Bronchial epithelial cell (primary cell): ENCODE results near the gene ERBIN. TPM values are rescaled to one million over a fixed set of nuclear protein-coding genes. Genes with fewer than 3 reads are reported as not detected.
A peak's percentile ranks its signal among the peaks of the same experiment; 100 is the strongest.
"Not testable (repeated sequence)": the region's sequence is repeated elsewhere in the genome, so short reads cannot be mapped to it uniquely, and the experiment has no call there.

Source experiments
- DNase-seq: peaks from one replicate; pipeline ENCODE4 v3.0.0-alpha.2; 2010; ENCODE audit warnings: low read depth
- FAIRE-seq: peaks from 2 replicates; lab custom pipeline; 2011; peaks lifted over from hg19 to GRCh38; lab: Jason Lieb, UNC
- H3K27me3 ChIP-seq: 2 replicates; pipeline ENCODE4 v1.5.1; 2011; ENCODE audit warnings: low read length; ENCODE audit not compliant: control insufficient read depth, insufficient read depth
- H3K36me3 ChIP-seq: 2 replicates; pipeline ENCODE4 v1.5.1; 2011; ENCODE audit warnings: low read length; ENCODE audit not compliant: control insufficient read depth, insufficient read depth
- H3K4me3 ChIP-seq: 2 replicates; pipeline ENCODE4 v1.5.1; 2011; ENCODE audit warnings: mild to moderate bottlenecking, low read depth, low read length, control low read depth
- CTCF ChIP-seq: IDR thresholded peaks from 2 replicates; pipeline ENCODE4 v1.5.1; 2011; ENCODE audit warnings: mild to moderate bottlenecking, moderate library complexity, low read length, control low read depth, inconsistent platforms; ENCODE audit not compliant: insufficient read depth, severe bottlenecking
- total RNA-seq: library from RNA; depleted of rRNA; stranded (reverse); fragments of >200 nt; gene quantifications from 2 replicates; pipeline ENCODE4 v1.2.1, GENCODE V29; 2014

The ERBIN gene
- total RNA-seq, 1 donor from 2014 or later = 46.1 TPM

- no peaks in the 10 kb centered on the region for H3K27me3 ChIP-seq
- no peak for FAIRE-seq
- TF ChIP-seq CTCF = no peak
- H3K4me3 ChIP-seq = no peak overlapping the region
- no peak for DNase-seq
- no peaks in the 10 kb centered on the region for H3K36me3 ChIP-seq
These were observed 27.8 kb downstream of the ERBIN start for GRCh38 chr5:65954200-65954599.

- TF ChIP-seq CTCF = no peak
- Histone ChIP-seq H3K4me3 (no peak overlapping the region), H3K27me3 (no peaks in the 10 kb centered on the region), H3K36me3 (no peaks in the 10 kb centered on the region)
- peak; percentile 6 for DNase-seq
- FAIRE-seq = no peak
These were observed 29.4 kb downstream of the ERBIN start for GRCh38 chr5:65955746-65956145.

GRCh38 chr5:65957703-65958102 lies 31.3 kb downstream of the ERBIN start:
- not testable (repeated sequence) for FAIRE-seq, H3K36me3 ChIP-seq, H3K4me3 ChIP-seq, DNase-seq, H3K27me3 ChIP-seq

- no peak overlapping the region for H3K4me3 ChIP-seq
- no peaks in the 10 kb centered on the region for H3K27me3 ChIP-seq
- no peaks in the 10 kb centered on the region for H3K36me3 ChIP-seq
- TF ChIP-seq CTCF = no peak
- no peak for FAIRE-seq
- DNase-seq = peak; percentile 66
These were observed 35.3 kb downstream of the ERBIN start for GRCh38 chr5:65961633-65962032.

- FAIRE-seq (no peak), DNase-seq (peak; percentile 24)
- TF ChIP-seq CTCF = no peak
- H3K4me3 ChIP-seq = no peak overlapping the region
- no peaks in the 10 kb centered on the region for H3K36me3 ChIP-seq
- H3K27me3 ChIP-seq = no peaks in the 10 kb centered on the region
These were observed 41.1 kb downstream of the ERBIN start for GRCh38 chr5:65967288-65968066.

- H3K27me3 ChIP-seq = no peaks in the 10 kb centered on the region
- DNase-seq = no peak
- H3K36me3 ChIP-seq = no peaks in the 10 kb centered on the region
- no peak for FAIRE-seq
- TF ChIP-seq CTCF = no peak
- no peak overlapping the region for H3K4me3 ChIP-seq
These were observed 43.4 kb downstream of the ERBIN start for GRCh38 chr5:65969539-65970393.
